A549 (cell line): ENCODE data around the gene SETD4.

Source experiments
- CEBPB ChIP-seq, 2 experiments: fragments of >200 bp in 1 of 2; sonication (Bioruptor Twin) in 1 of 2; formaldehyde crosslinking in 1 of 2; IDR thresholded peaks; 2 replicates each; pipeline ENCODE4 v1.6.1; 2012 to 2016
- EP300 ChIP-seq, 2 experiments: fragments of >200 bp; sonication (Bioruptor Twin); formaldehyde crosslinking; IDR thresholded peaks; 2 replicates in 1 of 2; 3 replicates in 1 of 2; pipeline ENCODE4 v1.6.1; 2016 to 2017
- JUNB ChIP-seq: fragments of >200 bp; sonication (Bioruptor Twin); formaldehyde crosslinking; IDR thresholded peaks from 2 replicates; pipeline ENCODE4 v1.6.1; 2016
- MYC ChIP-seq: IDR thresholded peaks from 2 replicates; pipeline ENCODE4 v1.6.1; 2012; ENCODE audit warnings: mild to moderate bottlenecking, inconsistent platforms, low read length, improper control_type of control experiment, borderline replicate concordance
- NR3C1 ChIP-seq: fragments of >200 bp; sonication (Bioruptor Twin); formaldehyde crosslinking; IDR thresholded peaks from 3 replicates; pipeline ENCODE4 v1.6.1; 2017
- PHF8 ChIP-seq: fragments of 200-600 bp; sonication (generic); IDR thresholded peaks from 2 replicates; pipeline ENCODE4 v1.6.1; 2016; ENCODE audit warnings: low read depth, mild to moderate bottlenecking, antibody characterized with exemption, moderate library complexity, borderline replicate concordance
- POLR2A ChIP-seq: IDR thresholded peaks from 2 replicates; pipeline ENCODE4 v1.6.1; 2012; ENCODE audit warnings: mild to moderate bottlenecking, low read length
- TF ChIP-seq, protein P1 (sequence below): IDR thresholded peaks from 2 replicates; pipeline ENCODE4 v1.6.1; 2012
- TF ChIP-seq, protein P2 (sequence below): fragments of >200 bp; sonication (Bioruptor Twin); formaldehyde crosslinking; IDR thresholded peaks from 3 replicates; pipeline ENCODE4 v1.5.1; 2016

DNA sequence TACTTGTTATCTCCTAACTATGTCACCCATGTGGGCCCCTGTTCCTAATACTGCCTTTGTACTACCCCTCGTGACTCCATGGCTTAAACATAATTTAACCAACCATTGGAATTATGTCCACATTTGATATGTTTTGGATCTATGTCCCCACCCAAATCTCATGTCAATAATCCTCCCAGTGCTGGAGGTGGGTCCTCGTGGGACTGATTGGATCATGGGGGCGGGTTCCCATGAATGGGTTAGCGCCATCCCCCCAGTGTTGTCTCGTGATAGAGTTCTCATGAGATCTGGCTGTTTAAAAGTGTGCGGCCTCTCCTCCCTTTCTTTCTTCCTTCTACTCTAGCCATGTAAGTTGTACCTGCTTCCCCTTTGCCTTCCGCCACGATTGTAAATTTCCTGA, 19.3 kb upstream of the SETD4 start:
- TF ChIP-seq JUNB, result no peak
- TF ChIP-seq, protein P1, sequence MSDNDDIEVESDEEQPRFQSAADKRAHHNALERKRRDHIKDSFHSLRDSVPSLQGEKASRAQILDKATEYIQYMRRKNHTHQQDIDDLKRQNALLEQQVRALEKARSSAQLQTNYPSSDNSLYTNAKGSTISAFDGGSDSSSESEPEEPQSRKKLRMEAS, result no peak
- TF ChIP-seq, protein P2, sequence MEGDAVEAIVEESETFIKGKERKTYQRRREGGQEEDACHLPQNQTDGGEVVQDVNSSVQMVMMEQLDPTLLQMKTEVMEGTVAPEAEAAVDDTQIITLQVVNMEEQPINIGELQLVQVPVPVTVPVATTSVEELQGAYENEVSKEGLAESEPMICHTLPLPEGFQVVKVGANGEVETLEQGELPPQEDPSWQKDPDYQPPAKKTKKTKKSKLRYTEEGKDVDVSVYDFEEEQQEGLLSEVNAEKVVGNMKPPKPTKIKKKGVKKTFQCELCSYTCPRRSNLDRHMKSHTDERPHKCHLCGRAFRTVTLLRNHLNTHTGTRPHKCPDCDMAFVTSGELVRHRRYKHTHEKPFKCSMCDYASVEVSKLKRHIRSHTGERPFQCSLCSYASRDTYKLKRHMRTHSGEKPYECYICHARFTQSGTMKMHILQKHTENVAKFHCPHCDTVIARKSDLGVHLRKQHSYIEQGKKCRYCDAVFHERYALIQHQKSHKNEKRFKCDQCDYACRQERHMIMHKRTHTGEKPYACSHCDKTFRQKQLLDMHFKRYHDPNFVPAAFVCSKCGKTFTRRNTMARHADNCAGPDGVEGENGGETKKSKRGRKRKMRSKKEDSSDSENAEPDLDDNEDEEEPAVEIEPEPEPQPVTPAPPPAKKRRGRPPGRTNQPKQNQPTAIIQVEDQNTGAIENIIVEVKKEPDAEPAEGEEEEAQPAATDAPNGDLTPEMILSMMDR, result no peak
- no peak for TF ChIP-seq MYC
- no peak for TF ChIP-seq CEBPB (IDR thresholded peaks at IDR 0.05)
- no peak for TF ChIP-seq NR3C1
- no peak for TF ChIP-seq POLR2A
- TF ChIP-seq EP300 (IDR thresholded peaks at IDR 0.05), result no peak
- TF ChIP-seq PHF8, result no peak
